Measurements from ENCODE around the gene ENO3.

ENO3 gene

GRCh38 chr17:4937553-4937952 is 13.4 kb upstream of the ENO3 start:
- peaks cover 18% of the 10 kb centered on the region for H3F3A ChIP-seq (ENCODE audit: control insufficient read depth, insufficient read depth)
- no peak overlapping the region for H3K4me2 ChIP-seq (ENCODE audit: low read length)
- H4K20me1 ChIP-seq (ENCODE audit: control insufficient read depth, insufficient read depth, low read depth, low read length), result no peaks in the 10 kb centered on the region; the same call in 1 of the 2 replicates
- H3K4me3 ChIP-seq (ENCODE audit: low read length), result no peak overlapping the region
- H3K36me3 ChIP-seq (ENCODE audit: control insufficient read depth, low read length), result peaks cover 67% of the 10 kb centered on the region
- H3K9me2 ChIP-seq (replicated peaks; ENCODE audit: control insufficient read depth, low read length), result no peaks in the 10 kb centered on the region
- H3K9me3 ChIP-seq (ENCODE audit: control insufficient read depth, insufficient read depth, low read length), result no peaks in the 10 kb centered on the region
- no peaks in the 10 kb centered on the region for H3K27me3 ChIP-seq (ENCODE audit: control insufficient read depth, low read length)
- peaks cover 37% of the 10 kb centered on the region for H3K4me1 ChIP-seq (ENCODE audit: control insufficient read depth, low read length)
- H3K27ac ChIP-seq (ENCODE audit: low read depth, low read length), result no peak overlapping the region
- peaks cover 44% of the 10 kb centered on the region for H3K79me2 ChIP-seq (ENCODE audit: control insufficient read depth, low read length)
- TF ChIP-seq CTCF (IDR thresholded peaks at IDR 0.05; ENCODE audit: low read depth, low read length, poor library complexity, severe bottlenecking) (no peak), EZH2phosphoT487 (IDR thresholded peaks at IDR 0.05; ENCODE audit: borderline replicate concordance, low read length) (no peak)

DNA sequence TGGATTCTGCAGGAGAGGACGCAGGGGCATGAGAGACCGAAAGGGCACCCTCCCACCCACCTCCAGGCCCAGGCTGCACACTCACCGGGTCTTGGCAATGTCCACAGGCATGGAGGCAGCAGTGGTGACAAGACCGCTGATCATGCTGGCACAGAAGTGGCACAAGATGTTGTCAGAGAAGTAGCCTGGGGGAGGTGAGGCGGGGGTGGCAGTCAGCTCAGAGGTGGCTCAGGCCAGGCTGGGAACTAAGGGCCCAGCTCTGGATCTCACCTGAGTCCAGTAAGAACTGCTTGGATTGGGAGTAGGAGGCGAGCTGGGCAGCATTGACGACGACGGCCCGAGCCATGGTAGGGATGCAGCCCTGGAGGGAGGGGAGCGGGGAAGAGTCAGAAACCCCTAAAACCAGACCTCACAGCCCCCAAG is 12.8 kb upstream of the ENO3 start:
- TF ChIP-seq CTCF (IDR thresholded peaks at IDR 0.05; ENCODE audit: low read depth, low read length, poor library complexity, severe bottlenecking) (no peak), EZH2phosphoT487 (IDR thresholded peaks at IDR 0.05; ENCODE audit: borderline replicate concordance, low read length) (no peak)
- H3K4me2 ChIP-seq (ENCODE audit: low read length), result peak overlapping the region; percentile 94
- H3K36me3 ChIP-seq (ENCODE audit: control insufficient read depth, low read length), result peaks cover 72% of the 10 kb centered on the region
- H3K4me3 ChIP-seq (ENCODE audit: low read length), result peak overlapping the region; percentile 90; the same call in 1 of the 2 replicates
- no peaks in the 10 kb centered on the region for H3K27me3 ChIP-seq (ENCODE audit: control insufficient read depth, low read length)
- peaks cover 23% of the 10 kb centered on the region for H3F3A ChIP-seq (ENCODE audit: control insufficient read depth, insufficient read depth)
- H3K9me2 ChIP-seq (replicated peaks; ENCODE audit: control insufficient read depth, low read length), result no peaks in the 10 kb centered on the region
- H4K20me1 ChIP-seq (ENCODE audit: control insufficient read depth, insufficient read depth, low read depth, low read length), result no peaks in the 10 kb centered on the region; the same call in 1 of the 2 replicates
- H3K4me1 ChIP-seq (ENCODE audit: control insufficient read depth, low read length), result peaks cover 42% of the 10 kb centered on the region
- no peak overlapping the region for H3K27ac ChIP-seq (ENCODE audit: low read depth, low read length)
- no peaks in the 10 kb centered on the region for H3K9me3 ChIP-seq (ENCODE audit: control insufficient read depth, insufficient read depth, low read length)
- H3K79me2 ChIP-seq (ENCODE audit: control insufficient read depth, low read length), result peaks cover 49% of the 10 kb centered on the region

- H3K36me3 ChIP-seq (ENCODE audit: control insufficient read depth, low read length), result peaks cover 81% of the 10 kb centered on the region
- no peaks in the 10 kb centered on the region for H3K27me3 ChIP-seq (ENCODE audit: control insufficient read depth, low read length)
- H3K79me2 ChIP-seq (ENCODE audit: control insufficient read depth, low read length), result peaks cover 57% of the 10 kb centered on the region
- peaks cover 29% of the 10 kb centered on the region for H3F3A ChIP-seq (ENCODE audit: control insufficient read depth, insufficient read depth)
- peak; percentile 15 for TF ChIP-seq CTCF (IDR thresholded peaks at IDR 0.05; ENCODE audit: low read depth, low read length, poor library complexity, severe bottlenecking)
- TF ChIP-seq EZH2phosphoT487 (IDR thresholded peaks at IDR 0.05; ENCODE audit: borderline replicate concordance, low read length), result no peak
- peaks cover 51% of the 10 kb centered on the region for H3K4me1 ChIP-seq (ENCODE audit: control insufficient read depth, low read length)
- peak overlapping the region; percentile 90 for H3K4me3 ChIP-seq (ENCODE audit: low read length)
- peak overlapping the region; percentile 94 for H3K4me2 ChIP-seq (ENCODE audit: low read length)
- no peaks in the 10 kb centered on the region for H3K9me2 ChIP-seq (replicated peaks; ENCODE audit: control insufficient read depth, low read length)
- no peaks in the 10 kb centered on the region; the same call in 1 of the 2 replicates for H4K20me1 ChIP-seq (ENCODE audit: control insufficient read depth, insufficient read depth, low read depth, low read length)
- peak overlapping the region; percentile 92 for H3K27ac ChIP-seq (ENCODE audit: low read depth, low read length)
- H3K9me3 ChIP-seq (ENCODE audit: control insufficient read depth, insufficient read depth, low read length), result no peaks in the 10 kb centered on the region
These were observed 12.0 kb upstream of the ENO3 start for GRCh38 chr17:4938688-4939545.
